ENCODE results near the gene IFNGR1.

IFNGR1 gene

GRCh38 chr6:137173501-137173900 lies 45.7 kb downstream of the IFNGR1 start, which contains the start of gene IL22RA2:
IL22RA2 (minus strand) TSS chr6:137173644; CDS start chr6:137161749, 11,895 bp downstream.
- DNase-seq, result no peak

GRCh38 chr6:137172734-137173431 lies 46.3 kb downstream of the IFNGR1 start:
- no peak for DNase-seq

- no peak for DNase-seq
Observed at GRCh38 chr6:137171824-137172733, 47.1 kb downstream of the IFNGR1 start.

- DNase-seq, result no peak
Observed at GRCh38 chr6:137171053-137171374, 48.2 kb downstream of the IFNGR1 start.

GRCh38 chr6:137170266-137171052 lies 48.7 kb downstream of the IFNGR1 start:
- DNase-seq, result no peak

- no peak for DNase-seq
Observed at GRCh38 chr6:137167702-137168377, 51.3 kb downstream of the IFNGR1 start.

- DNase-seq, result no peak
Observed at GRCh38 chr6:137166247-137167098, 52.7 kb downstream of the IFNGR1 start.

- peak; percentile 43 for DNase-seq
Observed at GRCh38 chr6:137165375-137166246, 53.6 kb downstream of the IFNGR1 start.

GRCh38 chr6:137163732-137164318 lies 55.4 kb downstream of the IFNGR1 start:
- no peak for DNase-seq

GRCh38 chr6:137162692-137163306 lies 56.4 kb downstream of the IFNGR1 start:
- DNase-seq, result no peak

- DNase-seq, result no peak
Observed at GRCh38 chr6:137161949-137162348, 57.2 kb downstream of the IFNGR1 start.

GRCh38 chr6:137160763-137161162 lies 58.4 kb downstream of the IFNGR1 start:
- no peak for DNase-seq

- no peak for DNase-seq
Observed at GRCh38 chr6:137159912-137160311, 59.3 kb downstream of the IFNGR1 start.

- DNase-seq, result no peak
Observed at GRCh38 chr6:137157601-137158000, 61.6 kb downstream of the IFNGR1 start.

GRCh38 chr6:137156650-137157049 lies 62.5 kb downstream of the IFNGR1 start:
- DNase-seq, result no peak

- DNase-seq, result peak; percentile 57
Observed at GRCh38 chr6:137155830-137156229, 63.4 kb downstream of the IFNGR1 start.

GRCh38 chr6:137150072-137150471 lies 69.1 kb downstream of the IFNGR1 start:
- no peak for DNase-seq

- DNase-seq, result no peak
Observed at GRCh38 chr6:137149035-137149393, 70.2 kb downstream of the IFNGR1 start.

- DNase-seq, result no peak
Observed at GRCh38 chr6:137148306-137149034, 70.7 kb downstream of the IFNGR1 start.

All from CD4-positive, alpha-beta T cell treated with Interleukin-12 subunit alpha and Interleukin-12 subunit beta, for 1 hour (primary cell).